Right lobe of liver (tissue), 6 donors: Measurements from ENCODE around the gene DEPDC5. TPM values are rescaled to one million over a fixed set of nuclear protein-coding genes. Genes with fewer than 3 reads are reported as not detected.

Source experiments
- ATAC-seq, 4 donors: fragments of 200-7000 bp; cut with Tn5 transposase; one replicate each; pipeline ENCODE4 v1.9.1; 2020; ENCODE audit warnings: mild to moderate bottlenecking in 4 of 4, moderate library complexity in 4 of 4
- DNase-seq, 3 donors: peaks; one replicate each; pipeline ENCODE4 v3.0.0-alpha.2; 2020
- H3K27ac ChIP-seq, 3 donors: fragments of 200-600 bp; one replicate each; pipeline ENCODE4 v1.8.0; 2022
- H3K27me3 ChIP-seq, 2 donors: fragments of 200-600 bp; one replicate each; pipeline ENCODE4 v1.8.0; 2022
- H3K36me3 ChIP-seq, 4 donors: fragments of 200-600 bp; sonication (generic) in 1 of 4; one replicate each; pipeline versions ENCODE4 v1.5.1 to v1.8.0; 2017 to 2022; ENCODE audit warnings: control low read depth in 1 of 4
- H3K4me1 ChIP-seq, 4 donors: fragments of 200-600 bp; sonication (generic) in 1 of 4; one replicate each; pipeline versions ENCODE4 v1.5.1 to v1.8.0; 2017 to 2022; ENCODE audit warnings: control low read depth in 1 of 4
- H3K4me3 ChIP-seq, 3 donors: fragments of 200-600 bp; one replicate each; pipeline ENCODE4 v1.8.0; 2022
- H3K9me3 ChIP-seq, 4 donors: fragments of 200-600 bp; sonication (generic) in 1 of 4; one replicate each; pipeline versions ENCODE4 v1.5.1 to v1.8.0; 2017 to 2022; ENCODE audit warnings: control low read depth in 1 of 4
- CTCF ChIP-seq, 4 donors: fragments of 200-600 bp in 3 of 4; fragments of 450-650 bp in 1 of 4; IDR thresholded peaks; one replicate each; pipeline versions ENCODE4 v1.5.1 to v1.8.0; 2016 to 2022; ENCODE audit warnings: antibody characterized with exemption in 4 of 4, mild to moderate bottlenecking in 2 of 4
- POLR2A ChIP-seq: fragments of 450-650 bp; IDR thresholded peaks from one replicate; pipeline ENCODE4 v1.6.1; 2017; ENCODE audit warnings: antibody characterized with exemption, mild to moderate bottlenecking
- whole genome bisulfite sequencing: methylation state at CpG from one replicate; pipeline ENCODE4 v1.1.6; 2018; ENCODE audit warnings: low coverage, low lambda C conversion rate; ENCODE audit not compliant: insufficient coverage; ENCODE audit errors: missing lambda C conversion rate; 5-methylcytosine and 5-hydroxymethylcytosine counted together
- intact Hi-C, 2 donors: fragments of 100-400 bp; cut with DNase I; formaldehyde crosslinking; loops; one replicate each; pipeline versions ENCODE4 v1.11.2 to v1.14.1; 2022
- total RNA-seq, 6 experiments: library from RNA; depleted of rRNA in 2 of 6; stranded (reverse); fragments of >200 nt in 2 of 6; fragmentation: NEBNext Ultra II Directional in 3 of 6; extraction: Animal tissue kit (Norgen Biotek cat#: 25700) in 3 of 6; gene quantifications; one replicate each; pipeline versions ENCODE4 v1.1.0 to v1.2.4, GENCODE V29; 2016 to 2023
- donor health status: DM: no; HTN: yes; CAD: no.
- donor health status: DM: no; HTN: no; CAD: no.
- donor health status: DM: no; HTN: no; CAD: no.
- donor health status: DM: no; HTN: yes; CAD: no.
- donor health status: DM: no; HTN: yes; CAD: no.

DEPDC5 gene
- total RNA-seq, 6 experiments from 2014 or later, result 9.1 to 22.9 (median 14.6) TPM

- Histone ChIP-seq H3K27me3 (no peaks in the 10 kb centered on the region), H3K9me3 (no peaks in the 10 kb centered on the region), H3K36me3 (peaks cover 0 to 30% (median 8%) of the 10 kb centered on the region in 4 donors), H3K4me3 (no peak overlapping the region), H3K4me1 (no peaks in the 10 kb centered on the region), H3K27ac (no peak overlapping the region)
- ATAC-seq (peak in 2 of 4 donors; percentile 20 to 32), DNase-seq (no peak)
- 88% methylated on average over 6 of the region's 6 CpGs for WGBS
- intact Hi-C loops, result no loop called here
- TF ChIP-seq POLR2A (no peak), CTCF (IDR thresholded peaks at IDR 0.05) (no peak)
Measured at GRCh38 chr22:31893460-31893859, 139.6 kb downstream of the DEPDC5 start.

- Histone ChIP-seq H3K27ac (no peak overlapping the region), H3K27me3 (no peaks in the 10 kb centered on the region), H3K4me1 (no peaks in the 10 kb centered on the region), H3K4me3 (no peak overlapping the region), H3K9me3 (no peaks in the 10 kb centered on the region), H3K36me3 (peaks cover 0 to 37% (median 10%) of the 10 kb centered on the region in 4 donors)
- intact Hi-C loops, result no loop called here
- DNase-seq (no peak), ATAC-seq (no peak)
- TF ChIP-seq CTCF (IDR thresholded peaks at IDR 0.05), result no peak
- no peak for TF ChIP-seq POLR2A
- 93% methylated on average over 2 of the region's 2 CpGs for WGBS
Measured at GRCh38 chr22:31895411-31896123, 141.7 kb downstream of the DEPDC5 start.

GRCh38 chr22:31896472-31896871 lies 142.7 kb downstream of the DEPDC5 start:
- 100% methylated on average over 1 of the region's 1 CpG for WGBS
- Histone ChIP-seq H3K9me3 (no peaks in the 10 kb centered on the region), H3K27ac (no peak overlapping the region), H3K4me3 (no peak overlapping the region), H3K36me3 (peaks cover 0 to 37% (median 10%) of the 10 kb centered on the region in 4 donors), H3K27me3 (no peaks in the 10 kb centered on the region), H3K4me1 (no peaks in the 10 kb centered on the region)
- DNase-seq (no peak), ATAC-seq (no peak)
- intact Hi-C loops, result no loop called here
- TF ChIP-seq CTCF (IDR thresholded peaks at IDR 0.05) (no peak), POLR2A (no peak)

- intact Hi-C loops, result no loop called here
- peaks cover 0 to 48% (median 14%) of the 10 kb centered on the region in 4 donors for H3K36me3 ChIP-seq
- no peak for ATAC-seq
Measured at GRCh38 chr22:31897842-31898805, 144.3 kb downstream of the DEPDC5 start.

More at GRCh38 chr22:31897842-31898805, 144.3 kb downstream of the DEPDC5 start:
- H3K4me3 ChIP-seq, result no peak overlapping the region
- no peak for DNase-seq
- H3K4me1 ChIP-seq, result no peaks in the 10 kb centered on the region
- H3K9me3 ChIP-seq, result no peaks in the 10 kb centered on the region
- no peak for TF ChIP-seq POLR2A
- TF ChIP-seq CTCF (IDR thresholded peaks at IDR 0.05), result no peak
- no peak overlapping the region for H3K27ac ChIP-seq
- no peaks in the 10 kb centered on the region for H3K27me3 ChIP-seq
- WGBS, result 85% methylated on average over 14 of the region's 16 CpGs
